A549 (cell line): ENCODE results near the gene ZDHHC23. TPM values are rescaled to one million over a fixed set of nuclear protein-coding genes. Genes with fewer than 3 reads are reported as not detected.

Experiments used
- ATAC-seq, 2 experiments: fragments of 200-7000 bp in 1 of 2; fragments of >200 bp in 1 of 2; cut with Nextera tagmentation in 1 of 2; cut with Tn5 transposase in 1 of 2; 3 replicates each; pipeline versions ENCODE4 v1.8.0 to v1.9.1; 2018 to 2020; ENCODE audit warnings: mild to moderate bottlenecking in 1 of 2, moderate library complexity in 1 of 2
- CTCF ChIA-PET: fragments of 300-600 bp; sonication (Branson Sonifier 250); formaldehyde crosslinking; extraction: SDS; loops from one replicate; lab custom pipeline; 2021; ENCODE audit warnings: antibody characterized with exemption, inconsistent platforms; lab: Yijun Ruan, JAX
- POLR2A ChIA-PET: fragments of 350-600 bp; formaldehyde crosslinking; extraction: SDS; loops from one replicate; lab custom pipeline; 2021; ENCODE audit warnings: antibody characterized with exemption, inconsistent platforms; lab: Yijun Ruan, JAX
- DNase-seq, 2 experiments: peaks; one replicate each; pipeline versions ENCODE4 v3.0.0 to v3.0.0-alpha.2; 2011 to 2016; ENCODE audit warnings: low read depth in 1 of 2, low spot score in 1 of 2
- FAIRE-seq: peaks from 2 replicates; lab custom pipeline; 2011; peaks lifted over from hg19 to GRCh38; lab: Jason Lieb, UNC
- H3K27ac ChIP-seq, 2 experiments: fragments of >200 bp; sonication (Bioruptor Twin); formaldehyde crosslinking; 3 replicates each; pipeline ENCODE4 v1.5.1; 2016 to 2017
- H3K4me1 ChIP-seq: fragments of >200 bp; sonication (Bioruptor Twin); formaldehyde crosslinking; 3 replicates; pipeline ENCODE4 v1.6.1; 2016
- H3K4me2 ChIP-seq: fragments of >200 bp; sonication (Bioruptor Twin); formaldehyde crosslinking; 3 replicates; pipeline ENCODE4 v1.6.1; 2016
- H3K4me3 ChIP-seq: fragments of >200 bp; sonication (Bioruptor Twin); formaldehyde crosslinking; 3 replicates; pipeline ENCODE4 v1.5.1; 2016
- H3K9me3 ChIP-seq: fragments of >200 bp; sonication (Bioruptor Twin); formaldehyde crosslinking; 3 replicates; pipeline ENCODE4 v1.6.1; 2016
- ATOH8 ChIP-seq: fragments of 250-450 bp; sonication (Bioruptor Pico); IDR thresholded peaks from 2 replicates; pipeline ENCODE4 v1.5.0; 2020; ENCODE audit warnings: low read depth, mild to moderate bottlenecking, moderate library complexity
- E2F6 ChIP-seq: IDR thresholded peaks from 2 replicates; pipeline ENCODE4 v1.6.1; 2012; ENCODE audit warnings: low read depth, borderline replicate concordance
- EHMT2 ChIP-seq: fragments of 200-600 bp; sonication (generic); IDR thresholded peaks from 2 replicates; pipeline ENCODE4 v1.6.1; 2016; ENCODE audit warnings: antibody characterized with exemption, low read depth, mild to moderate bottlenecking, moderate library complexity
- JUNB ChIP-seq: fragments of >200 bp; sonication (Bioruptor Twin); formaldehyde crosslinking; IDR thresholded peaks from 2 replicates; pipeline ENCODE4 v1.6.1; 2016
- MAZ ChIP-seq: fragments of 150-350 bp; IDR thresholded peaks from 2 replicates; pipeline ENCODE4 v1.6.1; 2014; ENCODE audit warnings: antibody characterized with exemption, low read depth, low read length, borderline replicate concordance
- ZFP36 ChIP-seq: fragments of 450-650 bp; IDR thresholded peaks from 2 replicates; pipeline ENCODE4 v1.6.1; 2014; ENCODE audit warnings: borderline replicate concordance; ENCODE audit not compliant: partially characterized antibody
- WGBS: methylation state at CpG from one replicate; pipeline ENCODE4 v1.1.6; 2017; ENCODE audit errors: missing lambda C conversion rate; 5-methylcytosine and 5-hydroxymethylcytosine counted together
- polyA plus RNA-seq, 4 experiments: library from polyadenylated mRNA; depleted of rRNA in 3 of 4; stranded (reverse); fragments of >200 nt; fragmentation: RNase III in 1 of 4; extraction: RNeasy Plus Mini Kit Qiagen cat#74134 plus additional on column Dnase treatment in 1 of 4; gene quantifications; 2 replicates in 3 of 4; 3 replicates in 1 of 4; pipeline ENCODE4 v1.2.3, GENCODE V29; 2011 to 2017

Gene ZDHHC23
- polyA plus RNA-seq, 2 of the 4 experiments (the other 2 are of a cell fraction): 3.1 to 5.8 TPM

- FAIRE-seq (no peak), ATAC-seq (no peak), DNase-seq (no peak)
- Histone ChIP-seq H3K9me3 (peaks cover 14% of the 10 kb centered on the region), H3K4me2 (no peak overlapping the region), H3K4me1 (no peaks in the 10 kb centered on the region), H3K4me3 (no peak overlapping the region), H3K27ac (no peak overlapping the region)
- TF ChIP-seq ZFP36: no peak
- ChIA-PET POLR2A (no interaction called here), CTCF (interaction anchor here (0.7 to 1.8 kb wide), 2 partner anchors 9 to 11 kb away, joined by 3 to 4 read pairs; no protein-coding TSS in a partner anchor)
- 69% methylated on average over 5 of the region's 5 CpGs for WGBS
These were observed 57.7 kb downstream of the ZDHHC23 start for GRCh38 chr3:114005481-114005880.

GRCh38 chr3:114011059-114011797, 63.4 kb downstream of the ZDHHC23 start:
- ChIA-PET CTCF (interaction anchor here (1.1 kb wide), 1 partner anchor 13 kb away, joined by 3 read pairs; no protein-coding TSS in a partner anchor), POLR2A (no interaction called here)
- H3K4me3 ChIP-seq: no peak overlapping the region
- DNase-seq (no peak), FAIRE-seq (no peak), ATAC-seq (no peak)
- TF ChIP-seq JUNB (no peak), EHMT2 (no peak), MAZ (no peak), ZFP36 (no peak), ATOH8 (no peak), E2F6 (no peak)
- H3K4me1 ChIP-seq: no peaks in the 10 kb centered on the region
- H3K9me3 ChIP-seq: peaks cover 1% of the 10 kb centered on the region; the same call in 2 of the 3 replicates
- no peak overlapping the region for H3K4me2 ChIP-seq
- no peak overlapping the region for H3K27ac ChIP-seq
- WGBS: 65% methylated on average over 2 of the region's 2 CpGs

Other genes starting within 250 kb of the ZDHHC23 start
- gene NAA50, start 201.8 kb upstream of the ZDHHC23 start, polyA plus RNA-seq (2011; rRNA removed): 107 and 141 TPM in 2 replicates
- 168 to 180 TPM (median 169 TPM) in 3 replicates for gene NAA50, start 201.8 kb upstream of the ZDHHC23 start, polyA plus RNA-seq (2017; fragmentation: RNase III; extraction: RNeasy Plus Mini Kit Qiagen cat#74134 plus additional on column Dnase treatment)
- gene ATP6V1A, start 201.0 kb upstream of the ZDHHC23 start, polyA plus RNA-seq (2011; rRNA removed): 37.5 and 39.8 TPM in 2 replicates
- gene ATP6V1A, start 201.0 kb upstream of the ZDHHC23 start, polyA plus RNA-seq (2017; fragmentation: RNase III; extraction: RNeasy Plus Mini Kit Qiagen cat#74134 plus additional on column Dnase treatment): 22.6 to 23.4 TPM (median 23.2 TPM) in 3 replicates
- 0.59 and 0.87 TPM in 2 replicates for gene GRAMD1C, start 109.2 kb upstream of the ZDHHC23 start, polyA plus RNA-seq (2011; rRNA removed)
- gene GRAMD1C, start 109.2 kb upstream of the ZDHHC23 start, polyA plus RNA-seq (2017; fragmentation: RNase III; extraction: RNeasy Plus Mini Kit Qiagen cat#74134 plus additional on column Dnase treatment): 0.32 to 0.84 TPM (median 0.70 TPM) in 3 replicates
- 4.6 and 5.0 TPM in 2 replicates for gene CCDC191, start 108.5 kb downstream of the ZDHHC23 start, polyA plus RNA-seq (2011; rRNA removed)
- 2.3 to 3.0 TPM (median 2.5 TPM) in 3 replicates for gene CCDC191, start 108.5 kb downstream of the ZDHHC23 start, polyA plus RNA-seq (2017; fragmentation: RNase III; extraction: RNeasy Plus Mini Kit Qiagen cat#74134 plus additional on column Dnase treatment)
- gene QTRT2, start 108.7 kb downstream of the ZDHHC23 start, polyA plus RNA-seq (2011; rRNA removed): 26.2 and 33.9 TPM in 2 replicates
- 23.5 to 26.8 TPM (median 23.8 TPM) in 3 replicates for gene QTRT2, start 108.7 kb downstream of the ZDHHC23 start, polyA plus RNA-seq (2017; fragmentation: RNase III; extraction: RNeasy Plus Mini Kit Qiagen cat#74134 plus additional on column Dnase treatment)
- gene DRD3, start 231.0 kb downstream of the ZDHHC23 start, polyA plus RNA-seq (2011; rRNA removed): not detected in 2 replicates
- gene DRD3, start 231.0 kb downstream of the ZDHHC23 start, polyA plus RNA-seq (2017; fragmentation: RNase III; extraction: RNeasy Plus Mini Kit Qiagen cat#74134 plus additional on column Dnase treatment): not detected in 3 replicates